GM10266 (cell line): ENCODE data around the gene CNTNAP2.

Experiments used
- DNase-seq: peaks from one replicate; pipeline ENCODE4 v3.0.0; 2012; ENCODE audit errors: extremely low spot score
- TF ChIP-seq, protein P1 (sequence below): IDR thresholded peaks from 2 replicates; pipeline ENCODE4 v1.5.1; 2012; ENCODE audit warnings: mild to moderate bottlenecking, low read depth; ENCODE audit not compliant: control insufficient read depth, insufficient read depth; ENCODE audit errors: missing control alignments

CNTNAP2 gene

DNA sequence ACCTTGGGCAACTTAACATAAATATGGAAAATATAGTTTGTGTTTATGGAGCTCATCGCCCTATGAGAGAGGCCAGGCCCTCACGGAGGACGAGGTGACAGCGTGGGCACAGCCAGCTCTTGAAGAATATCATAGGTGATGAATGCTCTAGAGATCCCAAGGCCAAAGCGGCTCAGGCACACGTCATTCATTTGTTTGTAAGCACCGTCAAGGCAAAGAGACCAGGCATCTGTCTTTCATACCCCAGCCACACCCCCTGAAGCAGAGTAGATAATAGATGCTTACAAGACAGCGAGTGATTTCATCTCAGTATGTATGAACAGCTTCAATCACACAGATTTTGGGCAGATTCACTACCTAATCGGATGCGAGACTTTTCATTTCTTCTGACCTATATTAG lies 2231.9 kb downstream of the CNTNAP2 start:
- TF ChIP-seq, protein P1, sequence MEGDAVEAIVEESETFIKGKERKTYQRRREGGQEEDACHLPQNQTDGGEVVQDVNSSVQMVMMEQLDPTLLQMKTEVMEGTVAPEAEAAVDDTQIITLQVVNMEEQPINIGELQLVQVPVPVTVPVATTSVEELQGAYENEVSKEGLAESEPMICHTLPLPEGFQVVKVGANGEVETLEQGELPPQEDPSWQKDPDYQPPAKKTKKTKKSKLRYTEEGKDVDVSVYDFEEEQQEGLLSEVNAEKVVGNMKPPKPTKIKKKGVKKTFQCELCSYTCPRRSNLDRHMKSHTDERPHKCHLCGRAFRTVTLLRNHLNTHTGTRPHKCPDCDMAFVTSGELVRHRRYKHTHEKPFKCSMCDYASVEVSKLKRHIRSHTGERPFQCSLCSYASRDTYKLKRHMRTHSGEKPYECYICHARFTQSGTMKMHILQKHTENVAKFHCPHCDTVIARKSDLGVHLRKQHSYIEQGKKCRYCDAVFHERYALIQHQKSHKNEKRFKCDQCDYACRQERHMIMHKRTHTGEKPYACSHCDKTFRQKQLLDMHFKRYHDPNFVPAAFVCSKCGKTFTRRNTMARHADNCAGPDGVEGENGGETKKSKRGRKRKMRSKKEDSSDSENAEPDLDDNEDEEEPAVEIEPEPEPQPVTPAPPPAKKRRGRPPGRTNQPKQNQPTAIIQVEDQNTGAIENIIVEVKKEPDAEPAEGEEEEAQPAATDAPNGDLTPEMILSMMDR: no peak
- no peak for DNase-seq

DNA sequence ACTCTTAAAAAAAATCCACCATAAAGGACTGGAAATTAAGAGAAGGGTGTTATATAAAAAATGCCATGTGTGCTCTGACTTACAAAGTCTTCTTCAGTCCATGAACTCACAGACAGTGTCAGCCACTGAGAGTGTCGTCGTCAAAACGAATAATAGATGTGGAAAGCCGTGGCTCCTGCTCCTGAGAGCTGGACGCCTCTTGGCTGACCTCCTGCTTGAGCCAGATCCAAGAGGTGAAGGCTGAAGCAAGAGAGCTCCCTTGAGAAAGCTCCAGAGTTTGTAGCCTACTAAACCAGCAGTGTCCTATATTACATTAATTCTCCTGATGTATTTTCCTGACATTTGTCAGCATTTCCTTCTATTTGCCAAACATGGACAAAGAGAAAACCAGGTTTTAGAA lies 2239.7 kb downstream of the CNTNAP2 start:
- no peak for DNase-seq
- TF ChIP-seq, protein P1: no peak

DNA sequence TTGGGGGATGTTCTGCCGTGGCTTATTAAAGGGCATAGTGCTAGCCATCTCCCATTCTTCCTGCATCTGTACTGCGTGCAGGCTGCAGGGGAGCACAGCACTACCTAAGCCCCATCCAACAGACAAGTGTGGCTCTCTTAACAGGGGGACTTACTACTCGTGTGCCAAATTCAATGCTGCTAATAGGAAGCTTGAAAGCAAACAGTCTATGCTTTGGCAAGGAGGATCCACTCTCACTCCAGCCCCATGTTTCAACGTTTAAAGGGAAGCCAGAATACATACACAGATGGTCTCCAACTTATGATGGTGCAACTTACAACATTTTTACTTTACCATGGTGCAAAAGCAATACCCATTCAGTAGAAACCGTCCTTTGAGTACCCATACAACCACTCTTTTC lies 2245.9 kb downstream of the CNTNAP2 start:
- TF ChIP-seq, protein P1: no peak
- DNase-seq: no peak

DNA sequence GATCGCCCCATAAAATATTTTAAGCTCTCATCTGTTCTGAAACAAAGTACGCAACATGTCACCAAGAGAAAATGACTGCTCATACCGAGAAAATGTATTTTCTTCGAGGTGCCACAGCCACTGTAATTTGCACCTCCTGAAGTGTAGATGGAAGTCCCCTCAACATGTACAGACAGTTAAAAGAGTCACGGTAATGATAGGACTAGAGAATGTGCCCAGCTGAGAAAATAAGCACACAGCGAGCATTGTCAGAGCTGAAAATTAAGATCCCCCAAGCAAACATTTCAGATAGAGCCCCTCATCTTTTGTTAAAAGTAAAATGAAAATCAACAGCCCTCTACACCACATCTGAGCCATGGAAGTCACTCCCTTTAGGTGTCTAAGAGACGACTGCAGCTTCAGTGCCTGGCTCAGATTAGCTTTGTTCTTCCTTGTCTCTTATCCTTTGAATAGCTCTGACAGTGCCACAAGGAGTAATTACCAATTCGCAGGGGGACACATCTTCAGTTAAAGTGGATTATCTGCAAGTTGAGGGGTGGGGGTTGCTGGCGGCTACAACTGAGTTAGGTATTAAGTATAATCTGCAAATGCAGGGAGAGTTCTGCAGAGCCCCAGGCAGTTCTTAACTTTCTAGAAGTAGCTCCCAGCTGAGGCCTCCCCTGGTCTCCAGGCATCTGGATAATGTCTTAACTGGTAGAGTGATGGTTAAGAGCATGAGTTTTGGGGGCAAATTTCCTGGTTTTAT lies 2251.3 kb downstream of the CNTNAP2 start:
- DNase-seq: peak; percentile 27
- TF ChIP-seq, protein P1: no peak

DNA sequence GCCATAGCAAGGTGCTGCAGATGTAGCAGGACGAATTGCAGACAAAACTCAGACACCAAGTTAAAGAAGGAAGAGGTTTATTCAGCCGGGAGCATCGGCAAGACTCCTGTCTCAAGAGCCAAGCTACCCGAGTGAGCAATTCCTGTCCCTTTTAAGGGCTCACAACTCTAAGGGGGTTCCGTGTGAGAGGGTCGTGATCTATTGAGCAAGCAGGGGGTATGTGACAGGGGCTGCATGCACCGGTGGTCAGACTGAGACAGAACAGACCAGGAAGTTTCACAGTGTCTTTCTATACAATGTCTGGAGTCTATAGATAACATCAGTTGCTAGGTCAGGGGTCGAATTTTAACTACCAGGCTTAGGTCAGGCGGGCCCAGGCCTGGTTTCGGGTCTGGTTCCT lies 2252.0 kb downstream of the CNTNAP2 start:
- no peak for DNase-seq
- TF ChIP-seq, protein P1: no peak

DNA sequence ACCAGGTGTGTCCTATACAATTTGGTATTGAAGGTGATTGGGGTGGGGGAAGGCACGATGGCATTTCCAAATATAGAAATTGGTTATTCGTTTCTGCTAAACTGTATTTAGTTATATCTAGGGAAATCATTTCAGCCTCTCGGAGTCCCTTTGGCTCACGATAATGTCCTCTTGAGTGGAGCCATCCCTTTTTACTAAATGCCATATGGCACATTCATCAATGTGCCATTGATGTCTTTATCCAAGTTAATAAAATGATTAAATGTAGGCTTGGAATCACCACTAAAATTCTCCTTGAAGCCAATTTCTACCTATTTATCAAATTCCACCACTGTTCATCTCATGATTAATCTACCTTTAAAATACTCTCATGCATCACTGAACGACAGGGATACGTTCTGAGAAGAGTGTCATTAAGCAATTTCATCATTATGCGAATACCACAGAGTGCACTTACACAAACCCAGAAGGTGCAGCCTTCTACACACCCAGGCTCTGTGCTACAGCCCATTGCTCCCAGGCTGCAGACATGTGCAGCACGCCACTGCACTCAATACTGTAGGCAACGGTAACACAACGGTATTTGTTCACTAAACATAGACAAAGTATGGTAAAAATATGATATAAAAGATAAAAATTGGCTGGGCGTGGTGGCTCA lies 2254.8 kb downstream of the CNTNAP2 start:
- DNase-seq: no peak
- TF ChIP-seq, protein P1: no peak

DNA sequence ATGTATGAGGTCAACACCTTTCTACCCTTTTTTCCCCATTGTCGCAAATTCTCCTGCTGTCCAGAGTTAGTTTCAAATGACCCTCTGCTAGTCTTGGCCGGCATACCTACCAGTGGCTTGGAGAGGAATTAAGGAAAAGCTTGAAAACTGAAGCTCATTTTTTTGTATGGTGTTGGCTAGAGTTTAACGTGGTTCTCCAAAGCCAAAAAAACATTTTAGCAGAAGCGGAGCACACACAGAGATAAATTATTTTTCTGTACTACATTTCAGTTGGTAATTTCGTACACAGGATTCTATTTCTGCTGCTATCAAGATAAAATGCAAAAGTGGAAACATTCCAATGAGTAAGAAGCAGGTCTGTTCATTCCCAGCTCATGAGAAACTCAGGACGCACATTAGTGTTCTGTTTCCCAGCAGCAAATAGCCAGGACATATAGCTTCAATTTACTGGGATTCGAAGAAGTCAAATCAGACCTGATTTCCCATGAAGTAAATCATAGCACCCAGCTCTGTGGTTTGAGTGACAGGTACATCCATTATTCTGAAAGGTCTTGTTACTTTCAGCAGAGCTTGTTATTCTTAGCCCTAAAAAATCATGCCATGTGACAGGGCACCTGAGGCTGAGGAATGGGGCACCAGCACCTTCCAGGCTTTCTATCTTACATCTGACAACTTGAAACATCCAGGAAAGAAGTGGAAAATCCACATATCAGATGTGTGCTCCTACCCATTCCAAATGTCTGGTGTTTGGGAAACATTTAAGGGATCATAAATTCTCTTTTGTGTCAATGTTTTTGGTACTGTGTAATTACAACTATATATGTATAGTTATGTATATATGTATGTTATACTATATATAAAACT lies 2258.0 kb downstream of the CNTNAP2 start:
- TF ChIP-seq, protein P1: no peak
- DNase-seq: no peak
